ENCODE results near the gene GPR153. TPM values are rescaled to one million over a fixed set of nuclear protein-coding genes. Genes with fewer than 3 reads are reported as not detected.

The GPR153 gene
- total and polyA plus RNA-seq, 2 of the 13 experiments (the other 11 are each of a cell fraction or from before 2014, with no cell fraction given): 0.22 to 0.31 TPM

GRCh38 chr1:6294890-6295556 is 34.1 kb upstream of the GPR153 start:
- in situ Hi-C loops (cut with HindIII; ENCODE audit: extremely low pct_ligation_motif_present, low pct_unique_long_range_greater_than_20kb): no loop called here
- WGBS (ENCODE audit: low lambda C conversion rate): 80% methylated on average over 15 of the region's 23 CpGs
- no peaks in the 10 kb centered on the region for H3K9me3 ChIP-seq (ENCODE audit: low read length)
- H3K79me2 ChIP-seq (ENCODE audit: insufficient read depth, low read length): no peaks in the 10 kb centered on the region
- no peak overlapping the region for H2AFZ ChIP-seq (ENCODE audit: low read length)
- no peak overlapping the region for H3K4me2 ChIP-seq (ENCODE audit: low read depth, low read length)
- H3K4me1 ChIP-seq (ENCODE audit: insufficient read depth, low read length): peaks cover 13% of the 10 kb centered on the region
- BruUV-seq (replicated peaks): no TSS peak
- no peaks in the 10 kb centered on the region for H4K20me1 ChIP-seq (ENCODE audit: insufficient read depth, low read length)
- no peak overlapping the region for H3K9ac ChIP-seq (ENCODE audit: insufficient read depth, low read depth, low read length)
- H3K27ac ChIP-seq (ENCODE audit: extremely low read length, insufficient read depth, low read length): no peak overlapping the region
- H3K27me3 ChIP-seq (ENCODE audit: control insufficient read depth in 1 of 2, insufficient read depth in 2 of 2, low read length in 2 of 2): no peaks in the 10 kb centered on the region
- ChIA-PET CTCF (ENCODE audit: low intra/inter-chr PET ratio, low total read pairs) (no interaction called here), POLR2A (no interaction called here)
- no peak overlapping the region for H3K4me3 ChIP-seq (replicated peaks in 1 of 3; ENCODE audit: insufficient read depth in 1 of 3, low read depth in 2 of 3, low read length in 3 of 3)
- DNase-seq (ENCODE audit: low spot score) (peak; percentile 43), FAIRE-seq (peak; percentile 79), ATAC-seq (peak; percentile 58)
- peaks cover 11 to 33% of the 10 kb centered on the region in 2 experiments; a peak in 4 of 5 replicates for H3K36me3 ChIP-seq (replicated peaks in 1 of 2; ENCODE audit: control insufficient read depth in 1 of 2, insufficient read depth in 2 of 2, low read length in 2 of 2)
- intact Hi-C loops (cut with micrococcal nuclease; ENCODE audit: unreplicated experiment): no loop called here
- TF ChIP-seq FOXO1 (CRISPR knock-in tag; IDR thresholded peaks at IDR 0.05): 0 out of 2 replicates have a peak, but pooled peaks have one; percentile 18
- TF ChIP-seq ZFP82 (CRISPR knock-in tag; IDR thresholded peaks at IDR 0.05; ENCODE audit: borderline replicate concordance): no peak
- no peak for TF ChIP-seq ATM (IDR thresholded peaks at IDR 0.05; ENCODE audit: borderline replicate concordance)
- TF ChIP-seq HNF4G (IDR thresholded peaks at IDR 0.05; ENCODE audit: borderline replicate concordance, low read depth, low read length): peak; percentile 30; the same call in 1 of the 2 replicates
- no peak for TF ChIP-seq HNF4G (CRISPR knock-in tag; IDR thresholded peaks at IDR 0.05; ENCODE audit: borderline replicate concordance, low read depth)
- TF ChIP-seq CEBPG (CRISPR knock-in tag; IDR thresholded peaks at IDR 0.05): peak; percentile 86
- TF ChIP-seq CENPBD1 (CRISPR knock-in tag; IDR thresholded peaks at IDR 0.05; ENCODE audit: borderline replicate concordance, low read depth): no peak
- TF ChIP-seq FOXK2 (IDR thresholded peaks at IDR 0.05): no peak
- no peak for TF ChIP-seq PATZ1 (CRISPR knock-in tag; IDR thresholded peaks at IDR 0.05)
- peak; percentile 88 for TF ChIP-seq CEBPB (IDR thresholded peaks at IDR 0.05; ENCODE audit: borderline replicate concordance, low read depth, low read length)
- peak; percentile 61 for TF ChIP-seq MAX (IDR thresholded peaks at IDR 0.05)
- TF ChIP-seq ATF1 (CRISPR knock-in tag; IDR thresholded peaks at IDR 0.05): no peak
- TF ChIP-seq ZBTB33 (CRISPR knock-in tag; IDR thresholded peaks at IDR 0.05): peak; percentile 71
- TF ChIP-seq DR1 (CRISPR knock-in tag; IDR thresholded peaks at IDR 0.05): no peak
- TF ChIP-seq PRPF4 (IDR thresholded peaks at IDR 0.05; ENCODE audit: low read depth, low read length, poor library complexity, severe bottlenecking): no peak
- no peak for TF ChIP-seq STAT6 (CRISPR knock-in tag; IDR thresholded peaks at IDR 0.05; ENCODE audit: borderline replicate concordance)
- TF ChIP-seq CBX2 (IDR thresholded peaks at IDR 0.05; ENCODE audit: low read depth, low read length): no peak
- no peak for TF ChIP-seq CBX2 (CRISPR knock-in tag; IDR thresholded peaks at IDR 0.05; ENCODE audit: low read depth)

Measured in HepG2 (cell line).